ENCODE data around the gene NLRP9.

The NLRP9 gene

DNA sequence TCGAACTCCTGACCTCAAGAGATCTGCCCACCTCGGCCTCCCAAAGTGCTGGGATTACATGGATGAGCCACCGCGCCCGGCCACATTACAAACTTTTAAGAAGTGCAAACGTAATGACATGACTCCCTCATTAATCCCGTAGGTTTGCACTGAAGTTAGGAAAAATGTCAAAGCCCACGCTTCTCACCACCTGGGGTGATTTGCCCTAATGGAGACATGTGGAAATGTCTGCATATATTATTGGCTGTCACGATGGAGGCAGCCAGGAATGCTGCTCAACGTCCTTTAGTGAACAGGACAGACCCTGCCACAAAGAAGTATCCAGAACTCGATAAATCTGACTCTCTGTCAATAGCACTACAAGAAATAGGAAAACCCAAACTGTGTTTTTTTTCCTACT, 21.0 kb downstream of the NLRP9 start:
- in situ Hi-C loops (cut with MboI; ENCODE audit: low sequenced_read_pairs, unreplicated experiment): no loop called here
- no peak for DNase-seq (ENCODE audit: low spot score)
- TF ChIP-seq, protein P1, sequence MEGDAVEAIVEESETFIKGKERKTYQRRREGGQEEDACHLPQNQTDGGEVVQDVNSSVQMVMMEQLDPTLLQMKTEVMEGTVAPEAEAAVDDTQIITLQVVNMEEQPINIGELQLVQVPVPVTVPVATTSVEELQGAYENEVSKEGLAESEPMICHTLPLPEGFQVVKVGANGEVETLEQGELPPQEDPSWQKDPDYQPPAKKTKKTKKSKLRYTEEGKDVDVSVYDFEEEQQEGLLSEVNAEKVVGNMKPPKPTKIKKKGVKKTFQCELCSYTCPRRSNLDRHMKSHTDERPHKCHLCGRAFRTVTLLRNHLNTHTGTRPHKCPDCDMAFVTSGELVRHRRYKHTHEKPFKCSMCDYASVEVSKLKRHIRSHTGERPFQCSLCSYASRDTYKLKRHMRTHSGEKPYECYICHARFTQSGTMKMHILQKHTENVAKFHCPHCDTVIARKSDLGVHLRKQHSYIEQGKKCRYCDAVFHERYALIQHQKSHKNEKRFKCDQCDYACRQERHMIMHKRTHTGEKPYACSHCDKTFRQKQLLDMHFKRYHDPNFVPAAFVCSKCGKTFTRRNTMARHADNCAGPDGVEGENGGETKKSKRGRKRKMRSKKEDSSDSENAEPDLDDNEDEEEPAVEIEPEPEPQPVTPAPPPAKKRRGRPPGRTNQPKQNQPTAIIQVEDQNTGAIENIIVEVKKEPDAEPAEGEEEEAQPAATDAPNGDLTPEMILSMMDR (IDR thresholded peaks at IDR 0.05; ENCODE audit: borderline replicate concordance, control extremely low read depth, extremely low read depth, insufficient read depth, missing control alignments): no peak

DNA sequence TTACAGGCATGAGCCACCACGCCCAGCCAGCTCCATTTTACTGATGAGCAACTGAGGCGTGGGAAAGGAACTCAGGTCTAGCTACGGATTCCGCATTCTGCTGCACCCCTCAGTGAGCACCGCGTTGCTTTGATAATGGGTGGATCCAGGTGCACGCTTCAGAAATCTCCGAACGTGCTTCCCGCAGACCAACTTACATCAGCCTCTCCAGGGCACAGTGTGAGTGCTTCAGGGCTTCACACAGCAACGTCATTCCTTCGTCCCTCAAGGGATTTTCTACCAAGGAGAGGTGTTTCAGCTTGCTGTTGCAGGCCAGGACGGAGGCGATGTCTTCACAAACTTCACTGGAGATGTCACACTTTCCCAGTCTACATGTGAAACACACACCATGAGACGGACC, 21.7 kb downstream of the NLRP9 start:
- in situ Hi-C loops (cut with MboI; ENCODE audit: low sequenced_read_pairs, unreplicated experiment): no loop called here
- no peak for DNase-seq (ENCODE audit: low spot score)
- TF ChIP-seq, protein P1 (IDR thresholded peaks at IDR 0.05; ENCODE audit: borderline replicate concordance, control extremely low read depth, extremely low read depth, insufficient read depth, missing control alignments): no peak

DNA sequence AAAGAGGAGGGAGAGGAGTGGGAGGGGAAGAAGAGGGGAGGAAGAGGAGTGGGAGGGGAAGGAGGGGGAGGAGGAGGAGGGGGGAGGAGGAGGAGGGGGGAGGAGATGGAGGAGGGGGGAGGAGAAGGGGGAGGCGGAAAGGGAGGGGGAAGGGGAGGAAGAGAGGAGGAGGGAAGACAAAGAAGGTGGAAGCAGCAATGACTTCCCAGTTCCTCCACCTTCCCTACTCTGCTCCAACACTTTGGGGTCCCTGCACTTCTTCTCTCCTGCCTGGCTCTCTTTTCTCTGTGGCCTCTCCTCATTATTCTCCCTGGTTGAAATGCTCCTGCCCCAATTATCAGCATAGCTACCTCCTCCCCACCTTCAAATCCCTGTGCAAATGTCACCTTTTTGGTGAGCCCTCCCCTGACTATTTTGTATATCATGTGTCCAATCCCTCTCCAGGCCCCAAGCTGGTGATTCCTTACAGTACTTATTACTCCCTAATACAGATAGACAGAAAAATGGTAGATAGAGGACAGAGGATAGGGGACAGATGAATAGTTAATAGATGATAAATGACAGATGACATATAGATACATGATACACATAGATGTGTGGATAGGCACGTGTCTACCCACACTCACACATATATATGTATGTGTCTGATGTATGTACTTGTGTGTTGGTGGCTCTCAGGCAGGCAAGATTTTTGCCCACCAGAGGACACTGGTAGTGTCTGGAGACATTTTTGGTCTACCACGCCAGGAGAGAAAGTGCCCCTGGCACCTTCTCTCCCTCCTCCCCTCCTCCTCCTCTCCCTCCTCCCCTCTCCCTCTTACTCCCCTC, 25.2 kb downstream of the NLRP9 start:
- in situ Hi-C loops (cut with MboI; ENCODE audit: low sequenced_read_pairs, unreplicated experiment): no loop called here
- TF ChIP-seq, protein P1 (IDR thresholded peaks at IDR 0.05; ENCODE audit: borderline replicate concordance, control extremely low read depth, extremely low read depth, insufficient read depth, missing control alignments): no peak

DNA sequence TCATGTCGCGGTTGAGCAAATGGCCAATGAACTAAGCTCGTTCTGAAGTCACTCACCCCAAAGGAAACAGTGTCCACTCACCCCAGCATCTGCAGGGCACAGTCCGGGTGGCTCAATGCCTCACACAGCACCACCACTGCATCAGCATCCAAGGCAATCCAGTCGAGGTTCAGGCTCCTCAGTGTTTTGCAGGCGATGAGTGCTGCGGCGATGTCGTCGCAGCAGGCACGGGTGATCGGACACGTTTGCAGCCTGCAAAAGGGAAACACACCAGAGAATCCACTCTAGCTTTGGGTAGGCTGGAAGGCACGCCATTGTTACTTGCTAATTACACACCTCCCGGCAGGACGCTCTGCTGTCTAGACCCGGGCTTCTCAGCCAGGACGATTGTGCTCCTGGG, 26.5 kb downstream of the NLRP9 start:
- no peak for DNase-seq (ENCODE audit: low spot score)
- TF ChIP-seq, protein P1 (IDR thresholded peaks at IDR 0.05; ENCODE audit: borderline replicate concordance, control extremely low read depth, extremely low read depth, insufficient read depth, missing control alignments): no peak
- in situ Hi-C loops (cut with MboI; ENCODE audit: low sequenced_read_pairs, unreplicated experiment): no loop called here

More for the DNA sequence above, 25.2 kb downstream of the NLRP9 start:
- DNase-seq (ENCODE audit: low spot score): peak; percentile 37

DNA sequence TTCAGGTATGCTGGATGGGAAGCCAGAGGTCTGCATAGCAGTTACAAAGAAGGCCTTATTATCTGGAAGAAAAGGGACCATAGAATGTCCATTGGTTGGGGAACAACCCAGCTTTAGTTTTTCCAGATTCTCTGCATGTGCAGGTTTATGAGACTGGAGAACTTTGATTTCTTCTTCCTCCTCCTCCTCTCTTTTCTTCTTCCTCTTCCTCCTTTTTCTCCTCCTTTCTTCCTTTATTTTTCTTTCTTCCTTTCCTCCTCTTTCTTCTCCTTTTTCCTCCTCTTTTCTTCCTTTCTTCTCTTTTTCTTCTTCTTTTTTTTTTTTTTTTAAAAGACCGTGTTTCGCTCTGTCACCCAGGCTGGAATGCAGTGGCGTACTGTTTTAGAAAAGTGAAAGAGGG, 32.2 kb downstream of the NLRP9 start:
- no peak for DNase-seq (ENCODE audit: low spot score)
- TF ChIP-seq, protein P1 (IDR thresholded peaks at IDR 0.05; ENCODE audit: borderline replicate concordance, control extremely low read depth, extremely low read depth, insufficient read depth, missing control alignments): no peak
- in situ Hi-C loops (cut with MboI; ENCODE audit: low sequenced_read_pairs, unreplicated experiment): no loop called here

DNA sequence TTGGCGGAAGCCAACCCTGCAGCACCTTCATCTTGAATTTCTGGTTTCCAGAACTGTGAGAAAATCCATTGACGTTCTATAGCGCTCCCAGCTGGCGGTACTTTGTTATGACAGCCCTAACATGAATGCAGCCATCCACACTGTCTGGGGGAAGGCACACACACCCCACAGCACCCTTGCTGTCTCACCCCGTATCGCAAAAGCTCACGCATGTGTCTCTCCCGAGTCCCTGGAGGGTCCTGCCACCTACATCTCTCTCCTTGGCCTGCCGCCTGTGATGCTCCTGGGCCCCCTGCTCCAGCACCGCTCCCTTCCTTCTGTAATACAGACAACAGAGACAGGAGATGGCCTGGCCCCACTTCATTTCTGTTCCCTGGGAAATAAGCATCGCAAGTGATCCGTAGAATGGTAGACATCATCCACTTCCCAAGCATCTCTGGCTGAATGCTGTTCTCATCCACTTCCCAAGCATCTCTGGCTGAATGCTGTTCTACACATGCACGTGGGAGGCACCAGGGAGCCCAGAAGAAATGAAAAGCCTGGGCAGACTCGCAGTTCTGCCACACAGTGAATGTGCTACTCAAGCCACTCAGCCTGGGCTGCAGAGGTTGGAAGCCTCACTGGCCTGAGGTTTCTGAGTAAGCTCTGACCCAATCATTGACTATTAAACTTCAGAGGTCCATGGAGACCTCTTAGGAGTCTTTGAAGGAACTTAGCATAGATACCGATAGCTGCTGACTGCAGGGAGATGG, 33.5 kb downstream of the NLRP9 start:
- DNase-seq (ENCODE audit: low spot score): no peak
- TF ChIP-seq, protein P1 (IDR thresholded peaks at IDR 0.05; ENCODE audit: borderline replicate concordance, control extremely low read depth, extremely low read depth, insufficient read depth, missing control alignments): no peak
- in situ Hi-C loops (cut with MboI; ENCODE audit: low sequenced_read_pairs, unreplicated experiment): no loop called here

All from GM13976 (cell line).